ENCODE results near the gene CPA2. TPM values are rescaled to one million over a fixed set of nuclear protein-coding genes. Genes with fewer than 3 reads are reported as not detected.
"Not testable (repeated sequence)": the region's sequence is repeated elsewhere in the genome, so short reads cannot be mapped to it uniquely, and the experiment has no call there.

CPA2 gene
- total RNA-seq: not detected

DNA sequence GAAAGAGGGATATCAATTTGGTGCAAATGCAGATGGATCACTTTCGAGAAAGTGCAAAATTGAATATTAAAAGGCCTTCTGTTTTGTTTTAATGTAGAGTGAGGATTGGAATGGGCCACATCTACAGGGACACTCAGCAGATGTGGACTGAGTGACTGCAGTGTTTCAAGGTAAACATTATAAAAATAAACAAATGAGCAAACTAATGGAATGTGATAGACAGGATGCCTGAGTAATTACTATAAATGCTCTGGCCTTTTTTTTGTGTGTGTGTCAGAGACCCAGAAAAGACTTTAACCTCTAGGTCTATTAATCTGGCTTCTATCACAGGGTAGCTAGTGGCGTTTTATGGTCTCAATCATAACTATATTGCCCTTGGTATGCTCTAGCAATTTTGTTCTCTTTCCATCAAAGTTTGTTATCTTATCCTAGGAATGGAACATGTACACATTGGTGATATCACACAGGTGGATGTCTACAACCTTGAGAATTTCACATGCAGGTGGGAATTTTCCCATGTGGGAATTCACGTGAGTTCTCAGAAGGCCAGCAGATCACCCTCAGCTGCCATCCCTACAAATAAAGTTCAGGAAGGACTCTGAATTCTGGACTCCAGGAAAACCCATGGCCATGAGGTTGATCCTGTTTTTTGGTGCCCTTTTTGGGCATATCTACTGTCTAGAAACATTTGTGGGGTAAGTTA is at the start of gene CPA2:
TSS of gene CPA2 (plus strand) at position 606 of the 703 bp plus-strand sequence. CDS start at position 625, 19 bp downstream.
- ChIA-PET CTCF (no interaction called here), POLR2A (no interaction called here)

DNA sequence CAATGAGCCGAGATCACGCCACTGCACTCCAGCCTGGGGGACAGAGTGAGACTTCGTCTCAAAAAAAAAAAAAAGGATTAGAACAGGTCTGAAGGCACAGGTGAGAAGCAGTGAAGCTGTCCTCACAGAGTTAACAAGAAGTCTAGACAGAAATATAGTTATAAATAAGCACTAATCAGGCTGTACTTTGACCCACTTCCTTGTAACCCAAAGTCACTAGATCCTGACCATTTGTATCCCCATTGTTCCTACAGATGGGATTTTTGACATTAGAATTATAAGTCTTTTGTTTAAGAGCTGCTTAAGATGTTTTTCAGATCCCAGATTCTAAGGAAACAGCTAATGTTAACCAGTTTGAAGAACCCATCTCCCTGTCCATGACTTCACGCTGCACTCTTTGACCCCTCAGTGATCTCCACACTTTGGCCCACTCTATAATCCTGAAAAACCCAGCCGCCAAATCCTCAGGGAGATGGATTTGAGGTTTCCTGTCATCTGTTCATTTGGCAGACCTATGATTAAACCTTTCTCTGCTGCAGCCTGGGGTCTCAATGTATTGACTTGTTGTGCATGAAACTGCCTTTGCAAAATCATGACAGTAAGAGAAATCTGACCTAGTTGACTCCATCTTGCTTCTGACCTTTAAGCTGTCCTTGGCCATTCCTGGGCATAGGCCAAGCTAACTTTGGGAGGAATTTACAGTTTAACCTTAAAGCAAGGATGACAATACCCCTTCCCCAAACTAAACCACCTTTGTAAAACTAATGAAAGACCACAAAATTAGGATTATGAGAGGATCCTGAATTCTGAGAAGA is 47.6 kb upstream of the CPA2 start:
- POLR2A ChIA-PET: interaction anchor here (0.7 kb wide), 1 partner anchor 168 kb away, joined by 4 read pairs; no protein-coding TSS in a partner anchor
- CTCF ChIA-PET: no interaction called here

DNA sequence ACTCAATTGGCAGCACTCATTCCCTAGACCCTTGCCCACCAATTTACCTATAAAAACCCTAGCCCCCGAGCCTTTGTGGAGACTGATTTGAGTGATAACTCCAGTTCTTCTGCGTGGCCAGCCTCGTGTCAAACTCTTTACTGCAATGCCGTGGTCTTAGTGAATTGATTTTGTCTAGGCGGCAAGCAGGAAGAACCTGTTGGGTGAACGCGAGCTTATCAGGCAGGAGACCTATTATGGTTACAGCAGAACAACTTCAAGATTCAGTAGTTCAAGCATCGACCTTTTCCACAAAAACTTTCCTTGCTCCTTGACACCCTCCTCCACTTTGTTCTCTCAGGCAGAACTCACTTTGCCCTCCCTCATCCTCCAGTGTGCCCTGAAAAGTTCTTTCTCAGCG is 46.8 kb upstream of the CPA2 start:
- CTCF ChIA-PET: no interaction called here
- POLR2A ChIA-PET: no interaction called here

DNA sequence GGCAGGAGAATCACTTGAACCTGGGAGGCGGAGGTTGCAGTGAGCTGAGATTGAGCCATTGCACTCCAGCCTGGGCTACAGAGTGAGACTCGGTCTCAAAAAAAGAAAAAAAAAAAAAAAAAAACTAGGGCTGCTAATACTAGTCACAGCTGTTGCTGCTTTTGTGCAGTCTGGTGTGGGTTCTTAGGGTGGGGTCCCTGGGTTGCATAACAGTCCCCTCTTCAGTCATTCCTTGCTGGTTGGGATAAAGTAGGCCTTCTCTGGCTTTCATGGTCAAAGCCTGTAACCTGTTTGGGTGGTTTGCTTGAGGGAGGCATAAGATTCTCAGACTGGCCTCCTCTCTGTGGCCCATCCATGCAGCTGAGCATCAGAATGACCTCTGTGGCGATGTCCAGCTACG is 44.9 kb upstream of the CPA2 start:
- POLR2A ChIA-PET: no interaction called here
- CTCF ChIA-PET: interaction anchor here (0.7 kb wide), 1 partner anchor 160 kb away, joined by 3 read pairs; no protein-coding TSS in a partner anchor

DNA sequence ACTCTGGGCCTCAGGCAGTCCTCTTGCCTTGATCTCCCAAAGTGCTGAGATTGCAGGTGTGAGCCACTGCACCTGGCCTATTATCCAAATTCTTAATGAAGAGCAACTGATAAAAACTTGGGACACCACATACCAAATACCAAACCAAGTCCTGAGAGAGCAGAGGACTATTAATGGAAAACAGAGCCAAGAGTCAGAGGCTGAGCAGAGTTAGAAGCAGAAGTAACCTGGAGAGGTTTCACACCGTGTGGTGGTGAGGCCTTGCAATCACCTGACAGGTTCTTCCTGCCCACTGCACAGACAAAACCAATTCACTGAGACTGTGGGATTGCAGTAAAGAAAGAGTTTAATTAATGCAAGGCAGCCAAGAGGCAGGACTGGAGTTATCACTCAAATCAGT is 43.0 kb upstream of the CPA2 start:
- CTCF ChIA-PET: no interaction called here
- POLR2A ChIA-PET: no interaction called here

DNA sequence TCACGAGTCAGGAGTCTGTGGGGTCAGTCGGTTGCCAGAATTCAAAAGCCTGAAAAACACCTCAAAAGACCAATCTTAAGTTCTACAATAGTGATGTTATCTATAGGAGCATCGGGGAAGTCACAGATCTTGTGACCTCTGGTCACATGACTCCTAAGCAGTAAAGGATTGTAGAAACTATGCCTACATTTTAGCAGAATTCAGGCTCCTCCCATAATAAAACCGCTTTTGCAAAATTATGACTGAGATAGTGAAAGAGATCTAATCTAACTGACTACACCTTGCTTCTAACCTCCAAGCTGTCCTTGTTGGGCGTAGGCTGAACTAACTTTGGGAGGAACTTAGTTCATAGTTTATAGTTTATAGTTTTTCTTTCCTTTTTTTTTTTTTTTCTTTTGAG is 42.5 kb upstream of the CPA2 start:
- POLR2A ChIA-PET: no interaction called here
- CTCF ChIA-PET: no interaction called here

DNA sequence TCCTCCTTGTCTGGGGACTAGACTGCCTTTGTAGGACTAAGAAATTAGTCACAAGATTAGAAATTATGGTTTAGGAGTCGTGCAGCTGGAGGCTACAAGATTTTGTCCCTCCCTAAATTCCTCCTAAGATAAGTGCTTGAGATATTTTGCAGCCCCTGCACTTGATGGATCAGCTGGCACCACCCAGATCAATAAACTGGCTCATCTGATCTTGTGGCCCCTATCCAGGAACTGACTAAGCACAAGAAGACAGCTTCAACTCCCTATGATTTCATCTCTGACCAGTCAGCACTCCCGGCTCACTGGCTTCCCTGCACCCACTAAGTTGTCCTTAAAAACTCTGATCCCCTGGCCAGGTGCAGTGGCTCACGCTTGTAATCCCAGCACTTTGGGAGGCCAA is 41.7 kb upstream of the CPA2 start:
- CTCF ChIA-PET: not testable (repeated sequence)

DNA sequence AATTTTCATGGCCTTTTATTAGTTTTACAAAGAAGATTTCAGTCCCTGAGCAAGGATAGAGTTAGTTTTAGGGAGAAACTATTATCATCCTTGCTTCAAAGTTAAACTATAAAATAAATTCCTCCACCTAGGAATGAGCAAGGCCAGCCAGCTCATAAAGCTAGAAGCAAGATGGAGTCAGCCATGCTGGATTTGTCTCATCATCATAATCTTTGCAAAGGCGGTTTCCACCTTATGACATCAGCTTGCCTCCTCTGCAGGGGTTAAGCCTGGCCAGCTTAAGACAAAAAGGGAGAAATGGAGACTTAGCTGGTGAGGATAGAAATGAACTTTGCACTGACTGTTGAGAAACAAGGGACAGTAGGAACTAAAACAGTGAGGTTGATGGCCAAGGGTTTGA is 40.3 kb upstream of the CPA2 start:
- CTCF ChIA-PET: no interaction called here
- POLR2A ChIA-PET: no interaction called here

More for the DNA sequence above, 41.7 kb upstream of the CPA2 start:
- POLR2A ChIA-PET: not testable (repeated sequence)

DNA sequence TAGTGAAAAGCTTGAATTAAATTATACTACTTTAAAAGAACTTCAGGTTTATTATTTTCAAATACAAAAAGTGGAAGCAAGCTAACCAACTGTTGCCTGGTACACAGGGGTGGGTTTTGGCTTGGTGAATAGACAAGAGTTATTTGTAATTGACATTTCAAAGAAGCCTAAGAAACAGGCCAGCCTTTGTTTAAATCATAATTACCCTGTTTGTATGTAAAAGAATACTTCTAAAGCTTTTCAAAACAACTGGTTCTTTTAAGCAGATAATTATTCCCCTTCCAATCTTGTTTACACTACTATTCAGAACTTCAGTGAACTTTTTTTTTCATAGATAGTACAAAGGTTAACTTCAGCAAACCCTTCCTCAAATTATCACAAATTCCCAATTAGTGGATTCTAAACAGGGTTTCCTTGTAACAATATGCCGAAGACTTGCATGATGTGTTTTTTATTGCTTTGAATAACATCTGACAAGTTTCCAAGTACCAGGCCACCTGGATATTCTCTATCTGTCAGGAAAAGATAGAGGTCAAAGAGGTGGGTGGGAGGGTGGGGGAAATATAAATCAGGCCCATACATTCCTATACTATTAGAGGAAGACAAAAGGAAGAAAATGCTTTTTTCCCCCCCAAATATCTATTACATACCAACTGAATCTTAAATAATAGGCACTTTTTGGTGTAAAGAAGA is 38.6 kb upstream of the CPA2 start:
- CTCF ChIA-PET: interaction anchor here (1.0 kb wide), 1 partner anchor 81 kb away, joined by 4 read pairs; no protein-coding TSS in a partner anchor
- POLR2A ChIA-PET: no interaction called here

DNA sequence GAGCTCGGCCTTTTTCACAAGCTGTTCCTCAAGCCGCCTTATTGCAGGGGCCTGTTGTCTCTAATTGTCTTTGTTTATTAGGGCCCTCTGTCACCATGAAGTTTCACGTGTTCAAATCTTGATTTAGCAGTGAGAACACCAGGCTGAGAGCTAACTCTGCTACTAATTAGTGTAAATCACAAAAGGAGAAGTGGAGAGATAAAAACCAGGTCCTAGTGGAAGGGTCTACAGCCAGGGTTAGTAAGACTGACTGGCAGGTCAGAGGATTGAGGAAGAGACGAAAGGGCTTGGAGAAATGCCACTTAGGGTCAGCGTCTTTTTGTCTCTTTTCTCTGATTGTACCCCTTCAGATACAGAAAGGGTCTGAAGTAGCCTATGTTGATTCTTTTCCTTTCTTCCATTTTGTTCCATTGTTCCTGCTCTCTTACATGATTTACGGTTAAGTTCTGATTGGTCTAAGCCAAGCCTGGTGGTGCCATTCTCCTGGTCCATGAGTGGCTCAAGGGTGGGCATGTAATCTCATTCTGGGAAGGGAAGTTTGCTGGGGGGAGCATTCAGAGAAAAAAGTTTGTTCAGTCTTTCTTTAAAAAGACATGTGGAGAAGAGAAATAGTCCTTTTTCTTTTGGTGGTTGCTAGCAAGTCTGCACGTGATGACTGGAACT is 37.7 kb upstream of the CPA2 start:
- CTCF ChIA-PET: interaction anchor here (1.0 kb wide), 1 partner anchor 82 kb away, joined by 4 read pairs; no protein-coding TSS in a partner anchor
- POLR2A ChIA-PET: no interaction called here

DNA sequence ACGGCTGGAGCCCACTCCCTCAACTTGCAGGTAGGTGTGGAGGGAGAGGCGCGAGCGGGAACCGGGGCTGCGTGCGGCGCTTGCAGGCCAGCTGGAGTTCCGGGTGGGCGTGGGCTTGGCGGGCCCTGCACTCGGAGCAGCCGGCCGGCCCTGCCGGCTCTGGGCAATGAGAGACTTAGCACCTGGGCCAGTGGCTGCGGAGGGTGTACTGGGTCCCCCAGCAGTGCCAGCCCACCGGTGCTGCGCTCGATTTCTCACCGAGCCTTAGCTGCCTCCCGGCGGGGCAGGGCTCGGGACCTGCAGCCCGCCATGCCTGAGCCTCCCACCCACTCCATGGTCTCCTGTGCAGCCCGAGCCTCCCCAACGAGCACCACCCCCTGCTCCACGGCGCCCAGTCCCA is 36.7 kb upstream of the CPA2 start:
- CTCF ChIA-PET, POLR2A ChIA-PET: not testable (repeated sequence)

DNA sequence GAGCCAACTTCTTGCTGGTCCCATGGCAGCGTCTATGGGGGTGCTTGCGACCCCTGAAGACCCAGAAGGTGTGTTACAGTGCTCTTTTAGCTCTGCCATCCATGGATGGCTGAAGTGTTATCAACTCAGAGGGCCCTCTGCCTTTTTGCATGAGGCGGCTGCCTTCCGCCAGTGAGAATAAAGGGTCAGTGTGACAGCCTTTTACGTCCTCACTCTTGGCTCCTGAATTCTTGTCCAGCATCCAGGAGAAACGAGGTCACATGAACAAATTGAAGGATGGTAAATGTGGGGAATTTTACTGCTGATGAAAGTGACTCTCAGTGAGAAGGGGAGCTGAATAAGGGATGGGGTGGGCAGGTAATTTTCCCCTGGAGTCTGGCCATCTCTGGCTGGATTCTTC is 34.9 kb upstream of the CPA2 start:
- POLR2A ChIA-PET: no interaction called here

DNA sequence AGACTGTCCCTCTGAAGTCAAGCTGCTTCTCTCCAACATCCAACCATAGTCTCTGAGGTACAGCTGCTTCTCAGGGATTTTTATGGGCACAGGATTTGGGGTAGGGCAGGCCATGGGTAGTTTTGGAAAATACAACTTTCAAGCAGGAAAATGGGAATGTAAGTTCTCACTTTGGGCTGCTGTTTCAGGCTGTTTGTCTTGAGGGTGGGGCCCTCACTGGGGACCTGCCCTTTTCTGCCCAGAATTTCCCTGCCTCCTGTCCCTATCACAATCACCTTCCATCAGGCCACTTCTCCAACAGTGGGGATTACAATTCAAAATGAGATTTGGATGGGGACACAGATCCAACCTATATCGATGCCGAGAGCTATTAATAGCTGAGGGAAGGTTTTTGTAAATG is 34.5 kb upstream of the CPA2 start:
- POLR2A ChIA-PET: no interaction called here
- CTCF ChIA-PET: no interaction called here

More for the DNA sequence above, 34.9 kb upstream of the CPA2 start:
- CTCF ChIA-PET: interaction anchor here (0.6 kb wide), 1 partner anchor 510 kb away, joined by 4 read pairs; no protein-coding TSS in a partner anchor

DNA sequence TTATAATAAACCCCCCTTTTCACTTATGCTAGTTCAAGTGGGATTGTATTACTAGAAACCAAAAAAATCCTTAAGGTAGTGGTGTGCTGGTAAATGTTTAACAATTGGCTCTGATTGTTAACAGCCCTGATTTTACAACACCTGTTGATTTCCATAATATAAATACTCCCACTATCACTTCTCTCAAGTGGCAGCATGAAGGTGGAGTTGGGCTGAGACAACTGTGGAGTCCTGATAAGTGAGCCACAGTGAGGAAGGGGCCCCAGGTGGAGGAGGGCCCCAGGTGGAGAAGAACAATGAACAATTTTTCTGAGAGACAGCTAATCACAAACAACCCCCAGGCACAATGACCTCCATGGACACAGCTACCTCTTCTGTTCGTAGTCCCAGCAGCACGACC is 32.6 kb upstream of the CPA2 start:
- CTCF ChIA-PET: no interaction called here
- POLR2A ChIA-PET: no interaction called here

DNA sequence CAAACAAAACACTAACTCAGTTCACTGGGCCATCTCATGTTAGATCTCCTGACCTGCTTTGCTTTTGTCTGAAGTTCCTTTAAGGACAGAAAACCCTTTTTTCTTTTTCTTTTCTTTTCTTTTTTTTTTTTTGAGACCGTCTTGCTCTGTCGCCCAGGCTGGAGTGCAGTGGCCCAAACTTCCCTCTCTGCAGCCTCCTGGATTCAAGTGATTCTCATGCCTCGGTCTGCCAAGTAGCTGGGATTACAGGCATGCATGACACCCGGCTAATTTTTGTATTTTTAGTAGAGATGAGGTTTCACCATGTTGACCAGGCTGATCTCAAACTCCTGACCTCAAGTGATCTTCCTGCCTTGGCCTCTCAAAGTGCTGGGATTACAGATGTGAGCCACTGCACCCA is 30.3 kb upstream of the CPA2 start:
- POLR2A ChIA-PET: interaction anchor here (0.7 kb wide), 1 partner anchor 32 kb away, joined by 3 read pairs; no protein-coding TSS in a partner anchor

DNA sequence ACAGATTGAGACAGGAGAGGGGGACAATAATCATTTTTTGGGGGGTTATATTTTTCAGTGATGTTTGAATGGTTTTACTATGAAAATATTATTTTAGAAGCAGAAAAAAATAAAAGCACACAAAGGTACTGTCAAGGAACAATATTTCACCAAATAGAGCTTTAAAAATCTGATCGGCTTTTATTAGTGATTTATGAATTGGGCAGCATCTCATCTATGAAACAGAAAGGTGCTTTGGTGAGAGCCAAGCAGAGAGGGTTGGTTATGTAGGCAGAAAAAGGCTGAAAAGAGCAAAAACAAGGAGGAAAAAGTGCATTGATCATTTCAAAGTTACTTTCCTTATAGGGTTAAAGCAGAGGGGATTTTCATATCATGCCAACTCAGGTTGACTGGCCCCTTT is 26.4 kb upstream of the CPA2 start:
- ChIA-PET CTCF (no interaction called here), POLR2A (no interaction called here)

More for the DNA sequence above, 30.3 kb upstream of the CPA2 start:
- CTCF ChIA-PET: not testable (repeated sequence)

DNA sequence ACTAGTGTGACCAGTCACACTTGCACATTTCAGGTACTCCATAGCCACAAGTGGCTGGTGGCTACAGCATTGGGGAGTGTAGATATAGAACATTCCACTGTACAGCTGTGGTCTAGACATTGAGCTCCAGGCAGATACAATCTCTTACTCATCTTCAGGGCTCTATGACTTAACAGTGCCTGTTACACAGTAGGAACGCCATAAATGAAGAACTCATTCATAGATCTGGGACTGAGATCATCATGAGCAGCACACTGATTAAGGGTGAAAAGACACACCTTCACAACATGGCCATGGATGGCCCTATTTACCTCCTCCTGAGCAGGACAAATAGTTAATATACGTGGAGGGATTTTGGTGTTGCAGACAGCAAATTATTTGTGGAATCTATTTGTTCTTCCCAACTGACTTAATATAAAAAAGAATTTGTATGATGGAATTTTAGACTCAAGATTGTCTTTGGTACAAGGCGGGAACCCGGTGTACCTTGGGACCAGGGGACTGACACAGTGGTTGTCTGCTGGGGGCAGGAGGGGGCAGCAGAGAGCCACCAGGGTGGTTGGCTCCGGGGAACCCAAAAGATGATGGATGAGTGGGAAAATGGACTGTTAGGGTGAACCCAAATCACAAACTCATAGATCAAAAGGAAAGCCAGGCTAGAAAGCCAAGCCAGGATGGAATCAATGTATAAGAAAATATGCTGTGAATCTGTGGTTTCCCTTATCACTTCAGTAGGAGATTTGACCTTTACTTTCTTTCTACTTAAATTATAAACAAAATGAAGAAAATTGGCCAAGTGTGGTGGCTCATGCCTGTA is 24.3 kb upstream of the CPA2 start:
- POLR2A ChIA-PET: no interaction called here

DNA sequence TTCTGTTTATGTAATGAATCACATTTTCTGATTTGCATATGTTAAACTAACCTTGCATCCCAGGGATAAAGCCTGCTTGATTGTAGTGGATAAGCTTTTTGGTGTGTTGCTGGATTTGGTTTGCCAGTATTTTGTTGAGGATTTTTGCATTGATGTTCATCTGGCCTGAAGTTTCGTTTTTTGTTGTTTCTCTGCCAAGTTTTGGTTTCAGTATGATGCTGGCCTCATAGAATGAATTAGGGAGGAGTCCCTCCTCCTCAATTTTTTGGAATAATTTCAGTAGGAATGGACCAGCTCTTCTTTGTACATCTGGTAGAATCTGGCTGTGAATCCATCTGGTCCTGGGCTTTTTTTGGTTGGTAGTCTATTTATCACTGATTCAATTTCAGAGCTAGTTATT is 23.2 kb upstream of the CPA2 start:
- POLR2A ChIA-PET, CTCF ChIA-PET: not testable (repeated sequence)

More for the DNA sequence above, 24.3 kb upstream of the CPA2 start:
- CTCF ChIA-PET: no interaction called here

DNA sequence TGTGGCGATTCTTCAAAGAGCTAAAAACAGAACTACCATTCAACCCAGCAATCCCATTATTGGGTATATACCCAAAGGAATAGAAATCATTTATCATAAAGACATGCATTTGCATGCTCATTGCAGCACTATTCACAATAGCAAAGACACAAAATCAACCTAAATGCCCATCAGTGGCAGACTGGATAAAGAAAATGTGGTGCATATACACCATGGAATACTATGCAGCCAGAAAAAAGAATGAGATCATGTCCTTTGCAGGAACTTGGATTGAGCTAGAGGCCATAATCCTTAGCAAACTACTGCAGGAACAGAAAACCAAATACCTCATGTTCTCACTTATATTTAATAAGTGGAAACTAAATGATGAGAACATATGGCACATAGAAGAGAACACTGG is 20.2 kb upstream of the CPA2 start:
- POLR2A ChIA-PET: not testable (repeated sequence)
- CTCF ChIA-PET: interaction anchor here (0.6 kb wide), 1 partner anchor 190 kb away, joined by 3 read pairs; no protein-coding TSS in a partner anchor
